ENCODE data around the gene GTSF1L. TPM values are rescaled to one million over a fixed set of nuclear protein-coding genes. Genes with fewer than 3 reads are reported as not detected.
A peak's percentile ranks its signal among the peaks of the same experiment; 100 is the strongest.

GTSF1L gene
- polyA plus RNA-seq, 1 experiment: not detected

GRCh38 chr20:43700627-43701026 is 26.2 kb downstream of the GTSF1L start:
- no peak for TF ChIP-seq CTCF (IDR thresholded peaks at IDR 0.05; ENCODE audit: insufficient read depth, low read depth, low read length)
- no peaks in the 10 kb centered on the region for H3K27me3 ChIP-seq (ENCODE audit: control insufficient read depth, insufficient read depth, low read length)
- ChIA-PET POLR2A (no interaction called here), CTCF (interaction anchor here (0.8 to 0.9 kb wide), 2 partner anchors 8 to 9 kb away, joined by 3 read pairs; no protein-coding TSS in a partner anchor)
- H3K4me3 ChIP-seq (ENCODE audit: low read depth, low read length): no peak overlapping the region
- no peak for DNase-seq (ENCODE audit: low read depth)
- H3K36me3 ChIP-seq (ENCODE audit: control insufficient read depth, insufficient read depth, low read length): no peaks in the 10 kb centered on the region

GRCh38 chr20:43699941-43700565 is 26.7 kb downstream of the GTSF1L start:
- H3K27me3 ChIP-seq (ENCODE audit: control insufficient read depth, insufficient read depth, low read length): no peaks in the 10 kb centered on the region
- DNase-seq (ENCODE audit: low read depth): no peak
- CTCF ChIA-PET: no interaction called here
- TF ChIP-seq CTCF (IDR thresholded peaks at IDR 0.05; ENCODE audit: insufficient read depth, low read depth, low read length): no peak
- H3K36me3 ChIP-seq (ENCODE audit: control insufficient read depth, insufficient read depth, low read length): no peaks in the 10 kb centered on the region
- POLR2A ChIA-PET: no interaction called here
- no peak overlapping the region for H3K4me3 ChIP-seq (ENCODE audit: low read depth, low read length)

- CTCF ChIA-PET: no interaction called here
- no peaks in the 10 kb centered on the region for H3K36me3 ChIP-seq (ENCODE audit: control insufficient read depth, insufficient read depth, low read length)
- TF ChIP-seq CTCF (IDR thresholded peaks at IDR 0.05; ENCODE audit: insufficient read depth, low read depth, low read length): no peak
- POLR2A ChIA-PET: no interaction called here
- DNase-seq (ENCODE audit: low read depth): no peak
- H3K27me3 ChIP-seq (ENCODE audit: control insufficient read depth, insufficient read depth, low read length): no peaks in the 10 kb centered on the region
- H3K4me3 ChIP-seq (ENCODE audit: low read depth, low read length): no peak overlapping the region
Observed at GRCh38 chr20:43695571-43695970, 31.2 kb downstream of the GTSF1L start.

GRCh38 chr20:43694763-43695162 is 32.0 kb downstream of the GTSF1L start:
- no peak for TF ChIP-seq CTCF (IDR thresholded peaks at IDR 0.05; ENCODE audit: insufficient read depth, low read depth, low read length)
- H3K27me3 ChIP-seq (ENCODE audit: control insufficient read depth, insufficient read depth, low read length): no peaks in the 10 kb centered on the region
- DNase-seq (ENCODE audit: low read depth): no peak
- H3K36me3 ChIP-seq (ENCODE audit: control insufficient read depth, insufficient read depth, low read length): no peaks in the 10 kb centered on the region
- ChIA-PET CTCF (interaction anchor here (1.0 kb wide), 1 partner anchor 13 kb away, joined by 4 read pairs; no protein-coding TSS in a partner anchor), POLR2A (no interaction called here)
- no peak overlapping the region for H3K4me3 ChIP-seq (ENCODE audit: low read depth, low read length)

GRCh38 chr20:43691928-43692524 is 34.8 kb downstream of the GTSF1L start:
- peak; percentile 79 for TF ChIP-seq CTCF (IDR thresholded peaks at IDR 0.05; ENCODE audit: insufficient read depth, low read depth, low read length)
- Histone ChIP-seq H3K27me3 (ENCODE audit: control insufficient read depth, insufficient read depth, low read length) (no peaks in the 10 kb centered on the region), H3K36me3 (ENCODE audit: control insufficient read depth, insufficient read depth, low read length) (no peaks in the 10 kb centered on the region), H3K4me3 (ENCODE audit: low read depth, low read length) (no peak overlapping the region)
- no peak for DNase-seq (ENCODE audit: low read depth)
- CTCF ChIA-PET: interaction anchor here (0.6 to 6.4 kb wide), 18 partner anchors 9 to 330 kb away, joined by 3 to 119 read pairs (median 4); partner anchors contain the start of gene SGK2
- POLR2A ChIA-PET: no interaction called here

All from BJ (cell line).